ENCODE measurements around the gene RASGRF2. TPM values are rescaled to one million over a fixed set of nuclear protein-coding genes. Genes with fewer than 3 reads are reported as not detected.

Gene RASGRF2
- total RNA-seq, 4 donors from 2014 or later = 13.0 to 45.9 (median 20.0) TPM

- no peak for TF ChIP-seq CTCF (IDR thresholded peaks at IDR 0.05)
- ATAC-seq (ENCODE audit: low FRiP score) = no peak
Observed at GRCh38 chr5:81207009-81207408, 246.8 kb downstream of the RASGRF2 start.

GRCh38 chr5:81208904-81209303, 248.7 kb downstream of the RASGRF2 start:
- DNase-seq (ENCODE audit: low spot score) (no peak), ATAC-seq (ENCODE audit: low FRiP score) (no peak)
- TF ChIP-seq CTCF (IDR thresholded peaks at IDR 0.05) = no peak

More at GRCh38 chr5:81207009-81207408, 246.8 kb downstream of the RASGRF2 start:
- no peak for DNase-seq (ENCODE audit: low spot score)

- DNase-seq (ENCODE audit: low spot score) = no peak
- no peak for TF ChIP-seq CTCF (IDR thresholded peaks at IDR 0.05)
- no peak for ATAC-seq (ENCODE audit: low FRiP score)
Observed at GRCh38 chr5:81209386-81209785, 249.2 kb downstream of the RASGRF2 start.

- ATAC-seq (ENCODE audit: low FRiP score) (no peak), DNase-seq (ENCODE audit: low spot score) (no peak)
- no peak for TF ChIP-seq CTCF (IDR thresholded peaks at IDR 0.05)
Observed at GRCh38 chr5:81209869-81210493, 249.8 kb downstream of the RASGRF2 start.

- TF ChIP-seq CTCF (IDR thresholded peaks at IDR 0.05) = no peak
Observed at GRCh38 chr5:81212211-81212751, 252.1 kb downstream of the RASGRF2 start.

GRCh38 chr5:81213070-81213469, 252.9 kb downstream of the RASGRF2 start:
- no peak for TF ChIP-seq CTCF (IDR thresholded peaks at IDR 0.05)
- ATAC-seq (ENCODE audit: low FRiP score) (no peak), DNase-seq (ENCODE audit: low spot score) (no peak)

More at GRCh38 chr5:81212211-81212751, 252.1 kb downstream of the RASGRF2 start:
- ATAC-seq (ENCODE audit: low FRiP score) (no peak), DNase-seq (ENCODE audit: low spot score) (no peak)

- ATAC-seq (ENCODE audit: low FRiP score) (no peak), DNase-seq (ENCODE audit: low spot score) (no peak)
- TF ChIP-seq CTCF (IDR thresholded peaks at IDR 0.05) = no peak
Observed at GRCh38 chr5:81214848-81215247, 254.7 kb downstream of the RASGRF2 start.

Data from omental fat pad (tissue), 4 donors.